Activated naive CD4-positive, alpha-beta T cell treated with anti-CD3 and anti-CD28 coated beads, Interleukin-2, amount 50 U/mL, for 24 hours (primary cell): ENCODE measurements around the gene HES5.

Experiments
- H3K27ac Mint-ChIP-seq: one replicate; pipeline ENCODE4 v1.8.0; 2021; ENCODE audit warnings: mild to moderate bottlenecking, mixed read lengths
- H3K27me3 Mint-ChIP-seq: one replicate; pipeline ENCODE4 v1.8.0; 2021; ENCODE audit warnings: mixed read lengths
- H3K36me3 Mint-ChIP-seq: one replicate; pipeline ENCODE4 v1.8.0; 2021; ENCODE audit warnings: mixed read lengths
- H3K4me1 Mint-ChIP-seq: one replicate; pipeline ENCODE4 v1.8.0; 2021; ENCODE audit warnings: mixed read lengths
- H3K4me3 Mint-ChIP-seq: one replicate; pipeline ENCODE4 v1.8.0; 2021; ENCODE audit warnings: mild to moderate bottlenecking, mixed read lengths
- H3K9me3 Mint-ChIP-seq: one replicate; pipeline ENCODE4 v1.8.0; 2021; ENCODE audit warnings: mixed read lengths

The HES5 gene

DNA sequence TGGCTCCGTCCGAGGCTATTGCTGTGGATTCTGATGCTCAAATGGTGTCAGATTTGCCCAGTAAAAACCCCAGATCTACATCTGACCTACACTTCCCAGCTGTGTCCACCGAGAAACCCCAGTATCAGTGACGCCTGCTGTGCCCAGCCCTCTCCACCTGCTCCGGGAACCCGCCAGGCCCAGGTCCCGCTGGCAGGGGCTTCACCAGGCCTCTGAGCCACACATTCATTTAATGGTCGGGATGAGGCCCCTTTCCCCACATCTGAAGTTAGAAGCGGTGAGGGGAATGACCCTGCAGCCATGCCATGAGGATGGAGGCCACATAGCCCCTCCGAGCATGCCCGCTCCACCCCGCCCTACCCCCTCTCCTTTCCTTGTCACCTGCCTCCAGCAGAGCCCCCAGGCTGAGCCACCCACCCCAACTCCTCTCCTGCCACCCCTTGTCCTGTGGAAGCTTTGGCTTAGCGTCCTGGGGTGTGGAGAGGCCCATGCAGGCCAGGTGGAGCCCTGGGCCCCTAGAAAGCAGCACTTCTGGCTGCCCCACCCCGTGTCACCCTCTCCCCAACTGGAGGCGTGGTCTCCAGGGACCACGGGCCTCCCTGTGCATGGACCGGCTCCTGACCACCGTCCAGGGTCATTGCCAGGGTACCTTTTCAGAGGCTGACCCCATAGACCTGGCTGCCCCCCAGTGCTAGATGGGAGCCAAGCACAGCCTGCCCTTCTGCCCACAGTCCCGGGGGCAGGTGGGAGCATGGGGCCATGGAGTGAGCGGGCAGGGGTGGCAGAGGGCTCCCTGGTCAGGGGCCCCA, 34.1 kb upstream of the HES5 start:
- Mint-ChIP-seq H3K4me1 (peaks cover 16% of the 10 kb centered on the region), H3K4me3 (no peak overlapping the region), H3K27me3 (no peaks in the 10 kb centered on the region), H3K36me3 (no peaks in the 10 kb centered on the region), H3K9me3 (no peaks in the 10 kb centered on the region), H3K27ac (no peak overlapping the region)

DNA sequence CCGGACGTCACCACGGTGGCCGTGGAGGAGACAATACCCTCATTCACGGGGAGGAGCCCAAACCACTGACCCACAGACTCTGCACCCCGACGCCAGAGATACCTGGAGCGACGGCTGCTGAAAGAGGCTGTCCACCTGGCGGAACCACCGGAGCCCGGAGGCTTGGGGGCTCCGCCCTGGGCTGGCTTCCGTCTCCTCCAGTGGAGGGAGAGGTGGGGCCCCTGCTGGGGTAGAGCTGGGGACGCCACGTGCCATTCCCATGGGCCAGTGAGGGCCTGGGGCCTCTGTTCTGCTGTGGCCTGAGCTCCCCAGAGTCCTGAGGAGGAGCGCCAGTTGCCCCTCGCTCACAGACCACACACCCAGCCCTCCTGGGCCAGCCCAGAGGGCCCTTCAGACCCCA, 33.1 kb upstream of the HES5 start:
- no peaks in the 10 kb centered on the region for H3K27me3 Mint-ChIP-seq
- no peak overlapping the region for H3K4me3 Mint-ChIP-seq
- H3K9me3 Mint-ChIP-seq: no peaks in the 10 kb centered on the region
- no peak overlapping the region for H3K27ac Mint-ChIP-seq
- peaks cover 22% of the 10 kb centered on the region for H3K4me1 Mint-ChIP-seq
- H3K36me3 Mint-ChIP-seq: no peaks in the 10 kb centered on the region

- Mint-ChIP-seq H3K27me3 (no peaks in the 10 kb centered on the region), H3K36me3 (no peaks in the 10 kb centered on the region), H3K9me3 (no peaks in the 10 kb centered on the region), H3K4me1 (peaks cover 28% of the 10 kb centered on the region), H3K27ac (peak overlapping the region; percentile 12), H3K4me3 (no peak overlapping the region)
Measured at GRCh38 chr1:2561898-2562895, 32.1 kb upstream of the HES5 start.

DNA sequence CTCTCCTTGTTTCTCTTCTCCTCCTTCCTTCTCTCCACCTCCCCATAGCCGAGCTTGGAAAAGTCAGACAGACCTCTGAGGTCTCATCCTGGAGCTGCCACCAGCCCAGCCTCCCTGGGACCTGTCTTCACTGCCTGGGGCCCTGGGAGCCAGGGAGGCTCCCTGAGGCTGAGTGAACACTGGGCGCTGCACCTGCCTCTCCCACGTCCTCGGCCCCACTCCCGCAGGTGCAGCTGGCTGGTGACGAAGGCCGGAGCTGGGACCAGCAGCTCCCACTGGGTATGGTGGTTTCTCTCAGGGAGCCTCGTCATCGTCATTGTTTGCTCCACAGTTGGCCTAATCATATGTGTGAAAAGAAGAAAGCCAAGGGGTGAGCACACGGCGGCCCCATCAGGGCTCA, 31.4 kb upstream of the HES5 start:
- no peaks in the 10 kb centered on the region for H3K9me3 Mint-ChIP-seq
- peak overlapping the region; percentile 57 for H3K27ac Mint-ChIP-seq
- H3K36me3 Mint-ChIP-seq: no peaks in the 10 kb centered on the region
- no peaks in the 10 kb centered on the region for H3K27me3 Mint-ChIP-seq
- peaks cover 30% of the 10 kb centered on the region for H3K4me1 Mint-ChIP-seq
- no peak overlapping the region for H3K4me3 Mint-ChIP-seq

GRCh38 chr1:2560299-2561073, 30.4 kb upstream of the HES5 start:
- H3K27me3 Mint-ChIP-seq: no peaks in the 10 kb centered on the region
- H3K36me3 Mint-ChIP-seq: no peaks in the 10 kb centered on the region
- H3K4me1 Mint-ChIP-seq: peaks cover 32% of the 10 kb centered on the region
- H3K9me3 Mint-ChIP-seq: no peaks in the 10 kb centered on the region
- H3K4me3 Mint-ChIP-seq: no peak overlapping the region
- no peak overlapping the region for H3K27ac Mint-ChIP-seq

DNA sequence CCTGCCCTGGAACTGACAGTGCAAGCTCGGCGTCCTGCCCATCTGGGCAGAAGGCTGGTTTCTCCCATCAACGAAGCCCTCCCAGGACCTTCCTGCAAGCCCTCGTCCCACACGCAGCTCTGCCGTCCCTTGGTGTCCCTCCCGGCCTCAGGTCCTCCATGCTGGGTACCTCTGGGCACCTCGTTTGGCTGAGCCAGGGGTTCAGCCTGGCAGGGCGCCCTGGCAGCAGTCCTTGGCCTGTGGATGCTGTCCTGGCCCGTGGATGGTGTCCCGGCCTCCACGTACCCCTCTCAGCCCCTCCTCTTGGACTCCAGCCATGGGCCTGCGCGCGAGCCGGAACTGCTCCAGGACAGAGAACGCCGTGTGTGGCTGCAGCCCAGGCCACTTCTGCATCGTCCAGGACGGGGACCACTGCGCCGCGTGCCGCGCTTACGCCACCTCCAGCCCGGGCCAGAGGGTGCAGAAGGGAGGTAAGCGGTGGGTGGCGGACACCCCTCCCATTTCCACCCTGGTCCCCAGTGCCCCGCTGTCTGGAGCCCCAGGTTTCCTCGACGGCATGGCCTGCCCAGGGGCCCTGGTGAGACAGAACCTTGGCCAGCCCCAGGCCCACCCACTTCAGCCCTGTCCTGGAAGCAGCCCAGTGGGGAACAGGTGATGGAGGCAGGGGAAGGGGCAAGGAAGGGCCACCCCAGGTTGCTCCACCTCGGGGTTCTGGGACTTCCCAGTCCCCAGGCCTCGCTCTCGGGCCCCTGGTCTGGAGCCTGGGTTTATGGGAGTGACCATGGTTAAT, 29.6 kb upstream of the HES5 start:
- H3K36me3 Mint-ChIP-seq: no peaks in the 10 kb centered on the region
- no peaks in the 10 kb centered on the region for H3K27me3 Mint-ChIP-seq
- H3K9me3 Mint-ChIP-seq: no peaks in the 10 kb centered on the region
- no peak overlapping the region for H3K4me3 Mint-ChIP-seq
- H3K4me1 Mint-ChIP-seq: peaks cover 37% of the 10 kb centered on the region
- no peak overlapping the region for H3K27ac Mint-ChIP-seq

GRCh38 chr1:2558861-2559260, 28.8 kb upstream of the HES5 start:
- Mint-ChIP-seq H3K4me1 (peaks cover 40% of the 10 kb centered on the region), H3K9me3 (no peaks in the 10 kb centered on the region), H3K27ac (peak overlapping the region; percentile 82), H3K36me3 (no peaks in the 10 kb centered on the region), H3K4me3 (peak overlapping the region; percentile 94), H3K27me3 (no peaks in the 10 kb centered on the region)

- Mint-ChIP-seq H3K27ac (peak overlapping the region; percentile 82), H3K36me3 (no peaks in the 10 kb centered on the region), H3K27me3 (no peaks in the 10 kb centered on the region), H3K4me1 (peaks cover 40% of the 10 kb centered on the region), H3K9me3 (no peaks in the 10 kb centered on the region), H3K4me3 (peak overlapping the region; percentile 94)
Measured at GRCh38 chr1:2558420-2558819, 28.4 kb upstream of the HES5 start.

GRCh38 chr1:2557482-2558400, 27.7 kb upstream of the HES5 start:
- Mint-ChIP-seq H3K4me1 (peaks cover 40% of the 10 kb centered on the region), H3K36me3 (no peaks in the 10 kb centered on the region), H3K27ac (peak overlapping the region; percentile 74), H3K9me3 (no peaks in the 10 kb centered on the region), H3K27me3 (no peaks in the 10 kb centered on the region), H3K4me3 (peak overlapping the region; percentile 94)

DNA sequence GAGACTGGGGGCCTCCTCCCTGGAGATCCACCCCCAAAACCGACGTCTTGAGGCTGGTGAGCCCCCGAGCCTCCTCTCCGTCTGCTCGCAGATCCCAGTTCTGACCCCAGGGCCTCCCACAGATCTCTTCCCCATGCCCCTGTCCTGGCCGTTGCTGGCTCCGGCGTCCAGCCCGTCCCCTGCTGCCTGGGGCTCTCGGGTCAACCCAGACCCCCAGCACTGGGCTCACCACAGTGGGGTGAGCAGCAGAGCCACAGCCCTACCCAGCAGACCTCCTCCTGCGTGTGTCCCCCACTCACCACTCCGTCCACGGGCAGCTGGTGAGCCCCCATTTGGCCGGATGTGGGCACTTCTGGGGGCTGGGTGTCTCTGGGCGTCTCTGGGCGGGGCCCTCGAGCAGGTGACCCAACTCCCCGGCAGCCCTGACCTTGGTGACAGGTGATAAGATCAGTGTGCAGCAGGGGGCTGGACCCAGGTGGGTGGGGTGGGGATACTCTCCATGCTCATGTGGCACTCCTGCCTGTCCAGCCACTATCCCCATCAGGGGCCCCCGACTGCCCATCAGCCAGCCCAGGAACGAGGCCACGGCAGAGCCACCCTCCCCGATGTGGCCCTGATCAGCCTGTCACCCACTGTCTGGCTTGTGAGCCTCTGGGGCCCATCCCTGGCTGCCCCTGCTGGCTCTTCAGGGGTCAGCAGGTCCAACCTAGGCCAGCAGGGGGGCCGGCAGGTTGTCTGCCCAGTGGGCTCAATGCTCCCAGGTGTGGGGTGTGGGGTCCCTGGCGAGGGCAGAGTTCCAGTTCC, 26.8 kb upstream of the HES5 start:
- Mint-ChIP-seq H3K36me3 (no peaks in the 10 kb centered on the region), H3K4me3 (peak overlapping the region; percentile 94), H3K27ac (peak overlapping the region; percentile 97), H3K4me1 (peaks cover 40% of the 10 kb centered on the region), H3K9me3 (no peaks in the 10 kb centered on the region), H3K27me3 (no peaks in the 10 kb centered on the region)

- H3K4me1 Mint-ChIP-seq: peaks cover 38% of the 10 kb centered on the region
- H3K27me3 Mint-ChIP-seq: no peaks in the 10 kb centered on the region
- H3K9me3 Mint-ChIP-seq: no peaks in the 10 kb centered on the region
- no peaks in the 10 kb centered on the region for H3K36me3 Mint-ChIP-seq
- peak within 1 kb of the TSS; percentile 94 for H3K4me3 Mint-ChIP-seq
- H3K27ac Mint-ChIP-seq: peak within 1 kb of the TSS; percentile 97
Measured at GRCh38 chr1:2556277-2556677, 26.2 kb upstream of the HES5 start, which contains the start of gene TNFRSF14. TSS of gene TNFRSF14 (plus strand) at chr1:2556371. CDS start at chr1:2556665, 294 bp downstream.

- H3K36me3 Mint-ChIP-seq: no peaks in the 10 kb centered on the region
- H3K4me1 Mint-ChIP-seq: peaks cover 33% of the 10 kb centered on the region
- peak overlapping the region; percentile 94 for H3K4me3 Mint-ChIP-seq
Measured at GRCh38 chr1:2555634-2556276, 25.7 kb upstream of the HES5 start.

More at GRCh38 chr1:2555634-2556276, 25.7 kb upstream of the HES5 start:
- H3K27ac Mint-ChIP-seq: peak overlapping the region; percentile 97
- no peaks in the 10 kb centered on the region for H3K27me3 Mint-ChIP-seq
- H3K9me3 Mint-ChIP-seq: no peaks in the 10 kb centered on the region
